Hepatocyte (in vitro differentiated cells): ENCODE measurements around the gene RPIA.

Experiments
- CTCF ChIP-seq: fragments of 200-600 bp; sonication (generic); IDR thresholded peaks from 2 replicates; pipeline ENCODE4 v1.5.1; 2016; ENCODE audit warnings: antibody characterized with exemption, mild to moderate bottlenecking; ENCODE audit not compliant: poor library complexity
- EZH2 ChIP-seq: fragments of 200-600 bp; sonication (generic); IDR thresholded peaks from 2 replicates; pipeline ENCODE4 v1.6.1; 2016; ENCODE audit warnings: antibody characterized with exemption, mild to moderate bottlenecking, borderline replicate concordance

GRCh38 chr2:88707003-88707402 lies 15.5 kb downstream of the RPIA start:
- TF ChIP-seq CTCF (no peak), EZH2 (no peak)
